ENCODE data around the gene TMEM132A.

DNA sequence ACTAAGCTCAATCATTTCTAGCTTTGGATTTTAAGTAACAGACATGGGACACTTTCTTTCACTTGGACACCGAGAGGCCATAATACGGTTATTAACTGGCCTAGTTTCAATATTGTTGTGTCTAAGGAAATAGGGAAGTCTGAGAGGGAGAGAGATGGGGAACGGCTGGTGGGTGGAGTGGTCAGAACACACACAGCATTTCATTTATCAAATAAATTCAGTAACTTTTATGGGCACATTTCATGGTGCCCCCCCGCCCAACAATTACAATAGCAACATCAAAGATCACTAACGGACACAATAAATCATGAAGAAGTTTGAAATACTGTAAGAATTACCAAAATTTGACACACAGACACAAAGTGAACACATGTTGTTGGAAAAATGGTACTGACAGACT, 28.6 kb upstream of the TMEM132A start:
- no peak for TF ChIP-seq POLR2A (IDR thresholded peaks at IDR 0.05)
- TF ChIP-seq POLR2AphosphoS5 (IDR thresholded peaks at IDR 0.05) = no peak
- TF ChIP-seq EP300 (IDR thresholded peaks at IDR 0.05) = no peak

Data from stomach (tissue), 4 donors.